ENCODE data around the gene ERP44.
"Not testable (repeated sequence)": the region's sequence is repeated elsewhere in the genome, so short reads cannot be mapped to it uniquely, and the experiment has no call there.

GRCh38 chr9:100140303-100140702 lies 41.5 kb upstream of the ERP44 start:
- not testable (repeated sequence) for TF ChIP-seq CTCF (IDR thresholded peaks at IDR 0.05; ENCODE audit: borderline replicate concordance, extremely low read depth, low read length, poor library complexity, severe bottlenecking); EZH2 (IDR thresholded peaks at IDR 0.05; ENCODE audit: borderline replicate concordance, low read depth, low read length, severe bottlenecking)
